SK-N-SH (cell line): Measurements from ENCODE around the gene LOXHD1.

Experiments used
- MXI1 ChIP-seq: IDR thresholded peaks from 2 replicates; pipeline ENCODE4 v1.6.1; 2012; ENCODE audit warnings: mild to moderate bottlenecking, low read depth, low read length, improper control_type of control experiment
- RXRA ChIP-seq: IDR thresholded peaks from 2 replicates; pipeline ENCODE4 v1.4.0; 2012; ENCODE audit warnings: low read depth, mild to moderate bottlenecking, borderline replicate concordance
- SIN3A ChIP-seq: IDR thresholded peaks from 2 replicates; pipeline ENCODE4 v1.6.1; 2012; ENCODE audit warnings: low read depth, mild to moderate bottlenecking, low read length, moderate library complexity, borderline replicate concordance
- YY1 ChIP-seq: IDR thresholded peaks from 2 replicates; pipeline ENCODE4 v1.4.0; 2012; ENCODE audit warnings: low read depth, mild to moderate bottlenecking
- TF ChIP-seq, protein P1 (sequence below): fragments of 200-600 bp; sonication (generic); IDR thresholded peaks from 2 replicates; pipeline ENCODE4 v1.6.1; 2017; ENCODE audit warnings: antibody characterized with exemption, mild to moderate bottlenecking, moderate library complexity

DNA sequence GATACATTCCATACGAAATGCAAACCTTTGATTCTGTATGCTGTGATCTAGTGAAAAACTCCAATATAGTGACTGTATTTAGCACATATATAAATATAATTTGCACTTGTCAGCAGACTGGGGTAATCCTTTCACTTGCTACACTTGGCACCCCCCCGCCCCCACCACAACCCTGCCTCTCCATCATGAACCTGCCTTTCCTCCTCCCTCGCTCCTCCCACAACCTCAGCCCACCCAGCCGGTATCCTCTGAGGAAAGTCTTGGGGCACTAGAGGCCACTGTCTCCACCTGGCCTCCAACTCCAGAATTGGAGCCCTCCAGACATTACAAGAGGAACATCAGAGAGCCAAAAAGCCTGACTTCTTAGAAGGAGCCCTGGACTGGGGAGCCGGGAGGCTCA, 196.3 kb downstream of the LOXHD1 start:
- TF ChIP-seq SIN3A (no peak), RXRA (no peak), YY1 (no peak), MXI1 (no peak)
- TF ChIP-seq, protein P1, sequence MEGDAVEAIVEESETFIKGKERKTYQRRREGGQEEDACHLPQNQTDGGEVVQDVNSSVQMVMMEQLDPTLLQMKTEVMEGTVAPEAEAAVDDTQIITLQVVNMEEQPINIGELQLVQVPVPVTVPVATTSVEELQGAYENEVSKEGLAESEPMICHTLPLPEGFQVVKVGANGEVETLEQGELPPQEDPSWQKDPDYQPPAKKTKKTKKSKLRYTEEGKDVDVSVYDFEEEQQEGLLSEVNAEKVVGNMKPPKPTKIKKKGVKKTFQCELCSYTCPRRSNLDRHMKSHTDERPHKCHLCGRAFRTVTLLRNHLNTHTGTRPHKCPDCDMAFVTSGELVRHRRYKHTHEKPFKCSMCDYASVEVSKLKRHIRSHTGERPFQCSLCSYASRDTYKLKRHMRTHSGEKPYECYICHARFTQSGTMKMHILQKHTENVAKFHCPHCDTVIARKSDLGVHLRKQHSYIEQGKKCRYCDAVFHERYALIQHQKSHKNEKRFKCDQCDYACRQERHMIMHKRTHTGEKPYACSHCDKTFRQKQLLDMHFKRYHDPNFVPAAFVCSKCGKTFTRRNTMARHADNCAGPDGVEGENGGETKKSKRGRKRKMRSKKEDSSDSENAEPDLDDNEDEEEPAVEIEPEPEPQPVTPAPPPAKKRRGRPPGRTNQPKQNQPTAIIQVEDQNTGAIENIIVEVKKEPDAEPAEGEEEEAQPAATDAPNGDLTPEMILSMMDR = no peak
